Panc1 (cell line): ENCODE results near the gene E2F8.

ENCODE experiments used
- POLR2AphosphoS5 ChIP-seq: IDR thresholded peaks from 2 replicates; pipeline ENCODE4 v1.6.1; 2012; ENCODE audit warnings: mild to moderate bottlenecking, low read depth, low read length, moderate library complexity
- TF ChIP-seq, protein P1 (sequence below): fragments of 450-650 bp; IDR thresholded peaks from 2 replicates; pipeline ENCODE4 v1.5.1; 2017; ENCODE audit warnings: mild to moderate bottlenecking
- TF ChIP-seq, protein P2 (sequence below), 2 experiments: IDR thresholded peaks; 2 replicates each; pipeline ENCODE4 v1.6.1; 2011 to 2012; ENCODE audit warnings: low read depth in 2 of 2, control low read depth in 1 of 2, low read length in 1 of 2, mild to moderate bottlenecking in 1 of 2, moderate library complexity in 1 of 2; ENCODE audit not compliant: insufficient read depth in 1 of 2

DNA sequence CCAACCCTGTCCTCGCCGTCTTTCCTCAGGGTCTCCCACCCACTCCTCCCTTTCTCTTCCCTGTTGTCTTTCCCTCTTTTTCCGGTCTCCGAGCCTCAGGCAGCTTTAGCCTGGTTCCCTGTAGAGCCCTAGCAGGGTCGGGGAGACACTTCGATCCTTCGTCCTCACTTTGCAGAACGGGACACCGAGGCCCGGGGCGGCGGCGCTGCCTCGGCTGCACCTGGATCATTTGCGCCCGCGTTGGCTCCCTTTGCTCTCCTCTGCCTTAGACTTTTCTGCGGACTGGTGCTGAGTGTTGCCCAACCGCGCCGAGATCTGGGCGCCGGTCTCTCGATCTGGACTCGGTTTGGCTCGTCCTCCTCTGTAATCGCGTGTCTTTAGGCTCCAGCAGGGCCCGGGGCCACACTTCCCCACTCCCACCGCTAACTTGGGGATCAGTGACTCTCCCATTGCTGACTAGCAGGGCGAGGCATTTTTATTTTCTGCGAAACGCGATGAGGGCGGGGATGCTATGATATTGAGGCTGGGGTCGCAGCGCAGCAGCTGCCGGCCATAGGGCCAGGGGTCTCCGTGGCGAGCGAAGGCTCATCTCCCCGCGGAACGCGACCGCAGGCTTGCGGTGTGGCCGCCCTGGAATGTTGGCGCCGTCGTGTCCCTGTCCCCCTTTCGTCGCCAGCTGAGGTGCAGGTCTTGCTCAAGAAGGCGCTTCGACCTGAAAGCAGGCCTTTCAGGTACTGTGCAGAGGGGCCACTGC lies 1.6 kb upstream of the E2F8 start:
- TF ChIP-seq, protein P1, sequence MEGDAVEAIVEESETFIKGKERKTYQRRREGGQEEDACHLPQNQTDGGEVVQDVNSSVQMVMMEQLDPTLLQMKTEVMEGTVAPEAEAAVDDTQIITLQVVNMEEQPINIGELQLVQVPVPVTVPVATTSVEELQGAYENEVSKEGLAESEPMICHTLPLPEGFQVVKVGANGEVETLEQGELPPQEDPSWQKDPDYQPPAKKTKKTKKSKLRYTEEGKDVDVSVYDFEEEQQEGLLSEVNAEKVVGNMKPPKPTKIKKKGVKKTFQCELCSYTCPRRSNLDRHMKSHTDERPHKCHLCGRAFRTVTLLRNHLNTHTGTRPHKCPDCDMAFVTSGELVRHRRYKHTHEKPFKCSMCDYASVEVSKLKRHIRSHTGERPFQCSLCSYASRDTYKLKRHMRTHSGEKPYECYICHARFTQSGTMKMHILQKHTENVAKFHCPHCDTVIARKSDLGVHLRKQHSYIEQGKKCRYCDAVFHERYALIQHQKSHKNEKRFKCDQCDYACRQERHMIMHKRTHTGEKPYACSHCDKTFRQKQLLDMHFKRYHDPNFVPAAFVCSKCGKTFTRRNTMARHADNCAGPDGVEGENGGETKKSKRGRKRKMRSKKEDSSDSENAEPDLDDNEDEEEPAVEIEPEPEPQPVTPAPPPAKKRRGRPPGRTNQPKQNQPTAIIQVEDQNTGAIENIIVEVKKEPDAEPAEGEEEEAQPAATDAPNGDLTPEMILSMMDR = no peak
- TF ChIP-seq, protein P2, sequence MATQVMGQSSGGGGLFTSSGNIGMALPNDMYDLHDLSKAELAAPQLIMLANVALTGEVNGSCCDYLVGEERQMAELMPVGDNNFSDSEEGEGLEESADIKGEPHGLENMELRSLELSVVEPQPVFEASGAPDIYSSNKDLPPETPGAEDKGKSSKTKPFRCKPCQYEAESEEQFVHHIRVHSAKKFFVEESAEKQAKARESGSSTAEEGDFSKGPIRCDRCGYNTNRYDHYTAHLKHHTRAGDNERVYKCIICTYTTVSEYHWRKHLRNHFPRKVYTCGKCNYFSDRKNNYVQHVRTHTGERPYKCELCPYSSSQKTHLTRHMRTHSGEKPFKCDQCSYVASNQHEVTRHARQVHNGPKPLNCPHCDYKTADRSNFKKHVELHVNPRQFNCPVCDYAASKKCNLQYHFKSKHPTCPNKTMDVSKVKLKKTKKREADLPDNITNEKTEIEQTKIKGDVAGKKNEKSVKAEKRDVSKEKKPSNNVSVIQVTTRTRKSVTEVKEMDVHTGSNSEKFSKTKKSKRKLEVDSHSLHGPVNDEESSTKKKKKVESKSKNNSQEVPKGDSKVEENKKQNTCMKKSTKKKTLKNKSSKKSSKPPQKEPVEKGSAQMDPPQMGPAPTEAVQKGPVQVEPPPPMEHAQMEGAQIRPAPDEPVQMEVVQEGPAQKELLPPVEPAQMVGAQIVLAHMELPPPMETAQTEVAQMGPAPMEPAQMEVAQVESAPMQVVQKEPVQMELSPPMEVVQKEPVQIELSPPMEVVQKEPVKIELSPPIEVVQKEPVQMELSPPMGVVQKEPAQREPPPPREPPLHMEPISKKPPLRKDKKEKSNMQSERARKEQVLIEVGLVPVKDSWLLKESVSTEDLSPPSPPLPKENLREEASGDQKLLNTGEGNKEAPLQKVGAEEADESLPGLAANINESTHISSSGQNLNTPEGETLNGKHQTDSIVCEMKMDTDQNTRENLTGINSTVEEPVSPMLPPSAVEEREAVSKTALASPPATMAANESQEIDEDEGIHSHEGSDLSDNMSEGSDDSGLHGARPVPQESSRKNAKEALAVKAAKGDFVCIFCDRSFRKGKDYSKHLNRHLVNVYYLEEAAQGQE (IDR thresholded peaks at IDR 0.05; ENCODE audit: insufficient read depth in 1 of 2, low read depth in 2 of 2, low read length in 1 of 2) = no peak
- TF ChIP-seq POLR2AphosphoS5 = no peak
